Body of pancreas (tissue), 4 donors: ENCODE data around the gene ENHO.

Experiments
- POLR2A ChIP-seq, 3 donors: fragments of 450-650 bp; IDR thresholded peaks; one replicate each; pipeline ENCODE4 v1.6.1; 2016; ENCODE audit warnings: antibody characterized with exemption in 3 of 3, mild to moderate bottlenecking in 2 of 3
- TF ChIP-seq, protein P1 (sequence below), 7 experiments: fragments of 450-650 bp in 4 of 7; fragments of 200-600 bp in 3 of 7; sonication (generic) in 3 of 7; IDR thresholded peaks; one replicate each; pipeline ENCODE4 v1.5.1; 2016 to 2019; ENCODE audit warnings: antibody characterized with exemption in 7 of 7

- TF ChIP-seq POLR2A (IDR thresholded peaks at IDR 0.05): no peak
- TF ChIP-seq, protein P1, sequence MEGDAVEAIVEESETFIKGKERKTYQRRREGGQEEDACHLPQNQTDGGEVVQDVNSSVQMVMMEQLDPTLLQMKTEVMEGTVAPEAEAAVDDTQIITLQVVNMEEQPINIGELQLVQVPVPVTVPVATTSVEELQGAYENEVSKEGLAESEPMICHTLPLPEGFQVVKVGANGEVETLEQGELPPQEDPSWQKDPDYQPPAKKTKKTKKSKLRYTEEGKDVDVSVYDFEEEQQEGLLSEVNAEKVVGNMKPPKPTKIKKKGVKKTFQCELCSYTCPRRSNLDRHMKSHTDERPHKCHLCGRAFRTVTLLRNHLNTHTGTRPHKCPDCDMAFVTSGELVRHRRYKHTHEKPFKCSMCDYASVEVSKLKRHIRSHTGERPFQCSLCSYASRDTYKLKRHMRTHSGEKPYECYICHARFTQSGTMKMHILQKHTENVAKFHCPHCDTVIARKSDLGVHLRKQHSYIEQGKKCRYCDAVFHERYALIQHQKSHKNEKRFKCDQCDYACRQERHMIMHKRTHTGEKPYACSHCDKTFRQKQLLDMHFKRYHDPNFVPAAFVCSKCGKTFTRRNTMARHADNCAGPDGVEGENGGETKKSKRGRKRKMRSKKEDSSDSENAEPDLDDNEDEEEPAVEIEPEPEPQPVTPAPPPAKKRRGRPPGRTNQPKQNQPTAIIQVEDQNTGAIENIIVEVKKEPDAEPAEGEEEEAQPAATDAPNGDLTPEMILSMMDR (IDR thresholded peaks at IDR 0.05): no peak
Measured at GRCh38 chr9:34520096-34520495, 2.7 kb downstream of the ENHO start.
